ENCODE measurements around the gene TRAPPC6A. TPM values are rescaled to one million over a fixed set of nuclear protein-coding genes. Genes with fewer than 3 reads are reported as not detected.

TRAPPC6A gene
- total RNA-seq, 2 donors from 2014 or later: 17.9 to 22.8 TPM

- no peaks in the 10 kb centered on the region for H3K36me3 ChIP-seq
- H3K9me3 ChIP-seq: no peaks in the 10 kb centered on the region
- H3K4me3 ChIP-seq: no peak overlapping the region
- TF ChIP-seq CTCF (IDR thresholded peaks at IDR 0.05): no peak
- no peak for DNase-seq (ENCODE audit: low spot score)
- H3K4me1 ChIP-seq: peaks cover 0 to 29% of the 10 kb centered on the region in 2 donors
- H3K27me3 ChIP-seq: no peaks in the 10 kb centered on the region
- H3K27ac ChIP-seq: no peak overlapping the region
Observed at GRCh38 chr19:45114116-45114515, 63.9 kb downstream of the TRAPPC6A start.

DNA sequence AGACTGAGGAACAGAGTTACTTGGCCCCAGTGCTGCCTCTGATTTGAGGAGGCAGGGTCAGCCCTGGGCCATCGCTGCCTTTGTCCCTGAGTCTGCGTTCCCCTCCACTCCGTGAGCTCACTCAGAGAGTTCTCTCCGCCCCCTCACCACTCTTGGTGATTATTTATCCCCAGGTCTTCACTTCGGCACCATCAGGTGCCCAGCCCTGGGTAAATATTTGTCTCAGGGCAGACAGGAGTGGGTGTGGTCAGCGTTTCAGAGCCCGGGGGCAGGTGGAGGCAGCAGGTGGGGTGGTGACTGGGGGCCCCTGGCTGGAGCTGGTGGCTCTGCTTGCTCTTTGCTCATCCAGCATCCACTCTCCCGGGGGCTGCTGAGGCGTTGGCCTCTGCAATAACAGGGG is 64.4 kb downstream of the TRAPPC6A start:
- Histone ChIP-seq H3K4me3 (no peak overlapping the region), H3K9me3 (no peaks in the 10 kb centered on the region), H3K4me1 (peaks cover 0 to 27% of the 10 kb centered on the region in 2 donors), H3K36me3 (no peaks in the 10 kb centered on the region), H3K27me3 (no peaks in the 10 kb centered on the region), H3K27ac (no peak overlapping the region)
- DNase-seq (ENCODE audit: low spot score): no peak
- no peak for TF ChIP-seq CTCF (IDR thresholded peaks at IDR 0.05)

Other genes starting within 250 kb of the TRAPPC6A start
- gene APOC4, start 236.0 kb downstream of the TRAPPC6A start, total RNA-seq: not detected
- not detected for gene APOC2, start 232.2 kb downstream of the TRAPPC6A start, total RNA-seq
- gene CLPTM1, start 222.9 kb downstream of the TRAPPC6A start, total RNA-seq: 10 to 100 TPM; 75.9 to 83.5 TPM
- 1 to 10 TPM; 1.3 to 3.1 TPM for gene RELB, start 176.8 kb downstream of the TRAPPC6A start, total RNA-seq
- 10 to 100 TPM; 29.6 to 31.3 TPM for gene CLASRP, start 139.2 kb downstream of the TRAPPC6A start, total RNA-seq
- under 1 TPM in 1 of 2 donors, not detected in 1; 0.43 TPM for gene ZNF296, start 101.8 kb downstream of the TRAPPC6A start, total RNA-seq
- 10 to 100 TPM; 11.3 to 20.0 TPM for gene GEMIN7, start 99.0 kb downstream of the TRAPPC6A start, total RNA-seq
- 10 to 100 TPM; 21.7 to 22.9 TPM for gene PPP1R37, start 85.1 kb downstream of the TRAPPC6A start, total RNA-seq
- under 1 TPM; 0.16 to 0.22 TPM for gene NKPD1, start 17.3 kb downstream of the TRAPPC6A start, total RNA-seq
- 1 to 10 TPM; 5.0 to 5.6 TPM for gene BLOC1S3, start 547 bp upstream of the TRAPPC6A start, total RNA-seq
- gene EXOC3L2, start 67.2 kb upstream of the TRAPPC6A start, total RNA-seq: 1 to 10 TPM; 3.0 to 8.2 TPM
- gene MARK4, start 73.0 kb upstream of the TRAPPC6A start, total RNA-seq: 10 to 100 TPM; 18.2 to 24.1 TPM
- 1,000 to 10,000 TPM; 3,033 to 6,121 TPM for gene CKM, start 144.6 kb upstream of the TRAPPC6A start, total RNA-seq
- gene KLC3, start 162.5 kb upstream of the TRAPPC6A start, total RNA-seq: under 1 TPM in 1 of 2 donors, not detected in 1; 0.75 TPM
- gene ERCC2, start 192.3 kb upstream of the TRAPPC6A start, total RNA-seq: 10 to 100 TPM in 1 of 2 donors, 1 to 10 TPM in 1; 8.6 to 11.2 TPM
- gene PPP1R13L, start 226.8 kb upstream of the TRAPPC6A start, total RNA-seq: 100 to 1,000 TPM; 112 to 230 TPM
- gene POLR1G, start 228.4 kb upstream of the TRAPPC6A start, total RNA-seq: 1 to 10 TPM; 5.5 to 5.6 TPM
- gene ERCC1, start 245.7 kb upstream of the TRAPPC6A start, total RNA-seq: 100 to 1,000 TPM; 110 to 126 TPM